ENCODE results near the gene PYGM.

The PYGM gene

GRCh38 chr11:64791781-64792291 is 32.1 kb upstream of the PYGM start:
- DNase-seq (ENCODE audit: low read depth in 2 of 2): no peak

GRCh38 chr11:64790205-64791095 is 30.7 kb upstream of the PYGM start:
- no peak for DNase-seq (ENCODE audit: low read depth in 2 of 2)

GRCh38 chr11:64789331-64790204 is 29.8 kb upstream of the PYGM start:
- no peak for DNase-seq (ENCODE audit: low read depth in 2 of 2)

- no peak for DNase-seq (ENCODE audit: low read depth in 2 of 2)
Measured at GRCh38 chr11:64788321-64789215, 28.8 kb upstream of the PYGM start.

GRCh38 chr11:64787526-64788320 is 27.9 kb upstream of the PYGM start:
- DNase-seq (ENCODE audit: low read depth in 2 of 2): peak; percentile 40 to 48

GRCh38 chr11:64786308-64786707 is 26.5 kb upstream of the PYGM start:
- no peak for DNase-seq (ENCODE audit: low read depth in 2 of 2)

GRCh38 chr11:64784813-64785581 is 25.2 kb upstream of the PYGM start:
- no peak for DNase-seq (ENCODE audit: low read depth in 2 of 2)

GRCh38 chr11:64778473-64779298 is 18.9 kb upstream of the PYGM start, which contains the start of gene SF1:
SF1 (minus strand) TSS chr11:64778542; CDS start chr11:64778392, 150 bp downstream.
- DNase-seq (ENCODE audit: low read depth in 2 of 2): peak; percentile 95 to 98

GRCh38 chr11:64778223-64778472 is 18.4 kb upstream of the PYGM start:
- no peak for DNase-seq (ENCODE audit: low read depth in 2 of 2)

GRCh38 chr11:64777449-64778222 is 17.9 kb upstream of the PYGM start:
- peak; percentile 77 to 79 for DNase-seq (ENCODE audit: low read depth in 2 of 2)

- no peak for DNase-seq (ENCODE audit: low read depth in 2 of 2)
Measured at GRCh38 chr11:64776875-64777274, 17.1 kb upstream of the PYGM start.

- DNase-seq (ENCODE audit: low read depth in 2 of 2): no peak
Measured at GRCh38 chr11:64776425-64776824, 16.7 kb upstream of the PYGM start.

- DNase-seq (ENCODE audit: low read depth in 2 of 2): no peak
Measured at GRCh38 chr11:64774144-64774543, 14.4 kb upstream of the PYGM start.

- no peak for DNase-seq (ENCODE audit: low read depth in 2 of 2)
Measured at GRCh38 chr11:64772303-64773018, 12.7 kb upstream of the PYGM start.

- no peak for DNase-seq (ENCODE audit: low read depth in 2 of 2)
Measured at GRCh38 chr11:64771861-64772260, 12.1 kb upstream of the PYGM start.

GRCh38 chr11:64770120-64770519 is 10.3 kb upstream of the PYGM start:
- no peak for DNase-seq (ENCODE audit: low read depth in 2 of 2)

GRCh38 chr11:64769283-64769682 is 9.5 kb upstream of the PYGM start:
- DNase-seq (ENCODE audit: low read depth in 2 of 2): no peak

- no peak for DNase-seq (ENCODE audit: low read depth in 2 of 2)
Measured at GRCh38 chr11:64768300-64768694, 8.5 kb upstream of the PYGM start.
